Left ventricle myocardium superior (tissue), 1 donor: ENCODE results near the gene LINGO3. TPM values are rescaled to one million over a fixed set of nuclear protein-coding genes. Genes with fewer than 3 reads are reported as not detected.

ENCODE experiments used
- ATAC-seq: fragments of 200-7000 bp; cut with Tn5 transposase; one replicate; pipeline ENCODE4 v1.9.1; 2020; ENCODE audit warnings: mild to moderate bottlenecking, moderate library complexity
- DNase-seq: peaks from one replicate; pipeline ENCODE4 v3.0.0-alpha.2; 2020
- intact Hi-C: fragments of 100-400 bp; cut with micrococcal nuclease; formaldehyde crosslinking; loops from one replicate; pipeline ENCODE4 v1.11.0; 2022
- total RNA-seq: library from RNA; stranded (reverse); fragmentation: NEBNext Ultra II Directional; extraction: Animal tissue kit (Norgen Biotek cat#: 25700); gene quantifications from one replicate; pipeline ENCODE4 v1.2.1, GENCODE V29; 2021
- donor health status: DM: no; HTN: yes; CAD: no; lungs with severe emphysema.

Gene LINGO3
- total RNA-seq, 1 donor from 2014 or later, result not detected

DNA sequence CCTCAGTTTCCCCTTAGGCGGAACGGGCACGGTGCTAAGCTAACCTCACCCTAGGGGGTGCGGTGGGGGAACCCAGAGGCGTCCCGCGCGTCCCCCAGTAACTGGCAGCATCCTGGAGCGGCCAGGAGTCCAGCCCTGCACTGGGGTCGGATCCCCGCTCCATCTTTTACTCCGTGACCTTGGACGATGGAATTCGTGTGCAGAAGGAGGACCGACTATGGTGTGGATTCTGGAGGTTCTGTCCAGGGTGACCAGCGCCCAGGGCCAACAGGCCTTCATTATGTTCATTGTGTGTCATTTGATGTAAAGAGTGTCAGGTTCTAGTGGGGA, 21.2 kb upstream of the LINGO3 start:
- intact Hi-C loops, result no loop called here
- DNase-seq (no peak), ATAC-seq (peak; percentile 11)

GRCh38 chr19:2328401-2329148, 20.6 kb upstream of the LINGO3 start, which contains the start of the genes LSM7 and SPPL2B:
TSS of gene LSM7 (minus strand) at chr19:2328586. CDS start at chr19:2328566, 20 bp downstream.
TSS of gene SPPL2B (plus strand) at chr19:2328684. CDS start at chr19:2328710, 26 bp downstream.
- peak; percentile 96 for DNase-seq
- intact Hi-C loops, result no loop called here
- ATAC-seq, result peak; percentile 97

DNA sequence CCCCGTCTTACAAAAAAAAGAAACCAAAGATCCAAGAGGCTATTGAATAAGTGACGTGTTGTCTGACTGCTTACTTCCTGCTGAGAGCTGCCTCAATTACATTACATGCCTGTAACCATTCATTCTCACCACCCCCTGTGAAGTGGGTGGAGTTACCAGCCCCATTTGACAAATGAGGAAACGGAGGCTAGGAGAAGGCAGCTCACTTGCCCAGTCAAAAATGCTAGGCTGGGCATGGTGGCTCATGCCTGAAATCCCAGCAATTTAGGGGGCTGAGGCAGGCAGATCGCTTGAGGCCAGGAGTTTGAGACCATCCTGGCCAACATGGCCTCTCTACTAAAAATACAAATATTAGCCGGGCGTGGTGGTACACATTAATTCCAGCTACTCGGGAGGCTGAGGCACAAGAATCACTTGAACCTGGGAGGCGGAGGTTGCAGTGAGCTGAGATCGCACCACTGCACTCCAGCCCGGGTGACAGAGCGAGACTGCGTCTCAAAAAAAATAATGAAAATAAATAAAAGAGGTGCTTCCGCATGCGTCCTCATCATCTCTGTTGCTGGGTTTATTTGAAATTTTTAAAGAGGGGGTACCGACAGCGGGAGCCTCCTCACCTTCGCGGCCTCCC, 19.9 kb upstream of the LINGO3 start:
- intact Hi-C loops, result no loop called here
- ATAC-seq (peak; percentile 25), DNase-seq (no peak)

GRCh38 chr19:2326699-2327360, 18.9 kb upstream of the LINGO3 start:
- DNase-seq (no peak), ATAC-seq (no peak)
- intact Hi-C loops, result no loop called here

DNA sequence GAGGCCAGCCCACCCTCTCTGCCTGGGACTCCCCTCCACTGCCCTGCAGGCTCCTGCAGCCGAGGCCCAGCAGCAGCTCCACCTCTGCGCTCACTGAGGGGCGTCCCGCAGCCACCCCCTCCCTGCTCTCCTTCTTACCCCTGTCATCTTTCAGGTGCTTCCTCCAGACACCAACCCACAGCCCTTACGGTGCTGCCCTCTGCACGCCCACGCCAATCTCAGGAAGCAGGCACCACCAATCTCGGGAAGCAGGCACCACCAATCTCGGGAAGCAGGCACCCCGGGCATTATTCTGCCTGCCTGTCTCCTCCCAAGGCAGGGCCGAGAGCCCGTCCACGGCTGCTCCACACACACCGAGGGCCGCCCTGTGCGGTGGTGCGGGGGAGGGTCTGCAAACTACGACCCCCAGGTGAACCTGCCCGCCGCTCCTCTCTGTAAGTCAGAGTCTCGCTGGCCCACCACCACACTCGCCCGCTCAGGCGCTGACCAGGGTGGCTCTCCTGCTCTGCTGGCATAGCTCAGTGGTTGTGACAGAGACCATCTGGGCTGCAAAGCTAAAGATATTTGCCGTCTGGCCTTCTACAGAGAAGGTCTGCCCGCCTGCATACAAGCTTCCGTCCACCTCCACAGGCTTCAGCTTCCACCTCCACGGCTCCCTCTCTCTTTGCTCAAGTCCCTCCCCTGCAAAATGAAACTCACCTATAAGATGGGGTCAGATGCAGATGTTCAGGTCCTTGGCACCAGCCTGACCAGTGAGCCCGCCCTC, 17.5 kb upstream of the LINGO3 start:
- no peak for ATAC-seq
- intact Hi-C loops, result no loop called here
- DNase-seq, result no peak

- no peak for DNase-seq
- intact Hi-C loops, result no loop called here
- ATAC-seq, result no peak
Measured at GRCh38 chr19:2324220-2324948, 16.4 kb upstream of the LINGO3 start.

DNA sequence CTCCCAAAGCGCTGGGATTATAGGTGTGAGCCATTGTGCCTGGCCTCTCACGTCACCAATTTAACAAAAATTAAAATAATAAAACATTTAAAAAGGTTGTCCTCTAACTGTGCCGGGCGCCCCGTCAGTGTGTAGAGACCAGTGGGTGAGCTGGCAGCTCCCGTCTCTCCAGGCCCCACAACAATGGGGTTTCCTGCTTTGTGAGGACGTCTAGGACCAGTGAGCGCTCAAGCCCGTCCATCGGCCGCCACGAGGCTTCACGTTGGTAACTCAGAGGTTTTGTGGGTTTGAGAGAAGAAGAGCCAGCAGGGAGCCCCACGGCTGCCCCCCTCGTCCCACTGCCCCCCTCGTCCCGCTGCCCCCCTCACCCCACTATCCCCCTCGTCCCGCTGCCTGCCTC, 15.8 kb upstream of the LINGO3 start:
- ATAC-seq, result no peak
- no peak for DNase-seq

GRCh38 chr19:2321565-2322283, 13.8 kb upstream of the LINGO3 start:
- ATAC-seq, result no peak
- intact Hi-C loops, result no loop called here
- no peak for DNase-seq

More for the DNA sequence above, 15.8 kb upstream of the LINGO3 start:
- intact Hi-C loops, result no loop called here

DNA sequence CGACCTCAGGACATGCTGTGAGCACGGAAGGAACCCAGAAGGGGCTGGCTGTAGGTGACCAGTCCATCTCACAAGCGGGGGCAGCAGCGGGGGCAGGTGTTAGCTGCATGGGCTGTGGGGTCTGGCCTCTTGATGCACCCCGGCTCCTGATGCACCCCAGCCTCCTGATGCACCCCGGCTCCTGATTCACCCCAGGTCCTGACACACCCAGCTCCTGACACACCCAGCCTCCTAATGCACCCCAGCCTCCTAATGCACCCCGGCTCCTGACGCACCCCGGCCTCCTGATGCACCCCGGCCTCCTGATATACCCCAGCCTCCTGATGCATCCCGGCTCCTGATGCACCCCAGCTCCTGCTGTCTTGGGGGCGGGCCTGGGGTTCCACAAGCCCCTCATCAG, 13.0 kb upstream of the LINGO3 start:
- intact Hi-C loops, result no loop called here
- DNase-seq, result no peak
- no peak for ATAC-seq

DNA sequence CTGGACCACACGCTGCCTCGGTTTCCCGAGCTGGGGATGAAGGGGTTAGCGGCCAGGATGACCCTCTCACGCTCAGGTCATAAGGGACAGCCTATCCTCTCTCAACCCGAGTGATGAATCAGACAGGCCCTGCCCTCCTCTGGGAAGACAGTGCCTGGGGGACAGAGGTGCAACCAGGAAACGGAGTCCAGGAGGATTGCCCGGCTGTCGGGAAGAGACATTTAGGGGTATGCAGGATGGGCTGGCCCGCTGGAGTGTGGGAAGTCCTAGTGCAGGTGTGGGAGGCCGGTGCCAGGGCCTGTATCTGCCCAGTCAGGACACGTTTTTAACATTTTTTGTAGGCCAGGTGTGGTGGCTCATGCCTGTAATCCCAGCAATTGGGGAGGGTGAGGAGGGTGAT, 12.1 kb upstream of the LINGO3 start:
- no peak for ATAC-seq
- intact Hi-C loops, result no loop called here
- DNase-seq, result no peak

- intact Hi-C loops, result no loop called here
- DNase-seq (no peak), ATAC-seq (no peak)
Measured at GRCh38 chr19:2319551-2319950, 11.6 kb upstream of the LINGO3 start.

- ATAC-seq (no peak), DNase-seq (no peak)
- intact Hi-C loops, result no loop called here
Measured at GRCh38 chr19:2318923-2319322, 11.0 kb upstream of the LINGO3 start.

- no peak for DNase-seq
- intact Hi-C loops, result no loop called here
- no peak for ATAC-seq
Measured at GRCh38 chr19:2317756-2318155, 9.8 kb upstream of the LINGO3 start.

DNA sequence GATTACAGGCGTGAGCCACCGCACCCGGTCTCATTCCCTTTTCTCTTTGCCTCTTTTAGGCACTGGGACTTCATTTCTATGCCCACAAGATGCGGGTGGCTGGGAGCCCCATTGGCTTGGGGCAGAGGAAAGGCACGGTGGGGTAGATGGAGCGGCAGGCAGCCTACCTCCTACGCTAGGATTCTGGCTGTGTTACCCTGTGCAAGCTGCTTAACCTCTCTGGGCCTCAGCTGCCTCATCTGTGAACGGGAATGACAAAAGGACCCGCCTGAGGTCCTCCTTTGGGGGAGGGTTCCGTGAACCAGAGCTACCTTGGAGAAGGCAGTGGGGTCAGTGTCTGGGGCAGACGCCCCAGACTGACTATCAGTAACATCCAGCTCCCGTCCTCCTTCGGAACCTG, 9.3 kb upstream of the LINGO3 start:
- intact Hi-C loops, result no loop called here
- DNase-seq (no peak), ATAC-seq (no peak)

GRCh38 chr19:2315818-2316353, 7.9 kb upstream of the LINGO3 start:
- DNase-seq (peak; percentile 81), ATAC-seq (peak; percentile 93)
- intact Hi-C loops, result no loop called here

DNA sequence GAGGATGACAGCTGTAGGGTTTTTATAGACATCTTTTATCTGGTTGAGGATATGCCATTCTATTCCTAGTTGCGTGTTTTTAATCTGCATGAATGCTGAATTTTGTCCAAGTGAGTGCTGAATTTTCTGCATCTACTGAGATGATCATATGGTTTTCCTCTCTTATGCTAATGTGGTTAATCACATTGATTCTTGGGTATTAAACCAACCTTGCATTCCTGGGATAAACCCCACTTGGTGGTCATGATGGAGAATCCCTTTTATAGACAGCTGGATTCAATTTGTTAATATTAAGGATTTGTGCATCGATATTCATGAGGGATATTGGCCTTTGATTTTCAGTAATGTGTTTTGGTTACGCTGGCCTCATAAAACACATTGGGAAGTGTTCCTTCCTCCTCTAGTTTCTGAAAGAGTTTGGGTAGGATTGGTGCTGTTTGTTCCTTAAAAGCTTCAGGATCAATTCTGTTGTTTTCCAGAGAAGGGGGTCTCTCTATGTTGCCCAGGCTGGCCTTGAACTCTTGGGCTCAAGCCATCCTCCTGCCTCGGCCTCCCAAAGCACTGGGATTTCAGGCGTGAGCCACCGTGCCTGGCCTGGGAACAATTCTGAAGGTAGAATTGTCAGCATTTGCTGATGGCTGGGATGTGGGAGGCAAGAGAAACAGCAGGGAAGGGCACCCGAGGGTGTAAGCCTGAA, 7.3 kb upstream of the LINGO3 start:
- ATAC-seq (no peak), DNase-seq (no peak)
- intact Hi-C loops, result no loop called here

GRCh38 chr19:2312820-2313501, 5.0 kb upstream of the LINGO3 start:
- no peak for DNase-seq
- intact Hi-C loops, result no loop called here
- no peak for ATAC-seq
